NB4 (cell line): ENCODE data around the gene MYO16.

Source experiments
- CTCF ChIP-seq: IDR thresholded peaks from one replicate; pipeline ENCODE4 v1.5.1; 2012; ENCODE audit warnings: low read depth, low read length
- POLR2A ChIP-seq: IDR thresholded peaks from 2 replicates; pipeline ENCODE4 v1.6.1; 2011; ENCODE audit warnings: mild to moderate bottlenecking; ENCODE audit not compliant: insufficient read length; ENCODE audit errors: extremely low read depth
- TF ChIP-seq, protein P1 (sequence below): IDR thresholded peaks from 2 replicates; pipeline ENCODE4 v1.6.1; 2011; ENCODE audit warnings: low read depth, low read length

- TF ChIP-seq CTCF (no peak), POLR2A (no peak)
- TF ChIP-seq, protein P1, sequence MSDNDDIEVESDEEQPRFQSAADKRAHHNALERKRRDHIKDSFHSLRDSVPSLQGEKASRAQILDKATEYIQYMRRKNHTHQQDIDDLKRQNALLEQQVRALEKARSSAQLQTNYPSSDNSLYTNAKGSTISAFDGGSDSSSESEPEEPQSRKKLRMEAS: no peak
Measured at GRCh38 chr13:108987517-108987916, 358.1 kb downstream of the MYO16 start.
